ENCODE measurements around the gene LAMTOR1.

Gene LAMTOR1

DNA sequence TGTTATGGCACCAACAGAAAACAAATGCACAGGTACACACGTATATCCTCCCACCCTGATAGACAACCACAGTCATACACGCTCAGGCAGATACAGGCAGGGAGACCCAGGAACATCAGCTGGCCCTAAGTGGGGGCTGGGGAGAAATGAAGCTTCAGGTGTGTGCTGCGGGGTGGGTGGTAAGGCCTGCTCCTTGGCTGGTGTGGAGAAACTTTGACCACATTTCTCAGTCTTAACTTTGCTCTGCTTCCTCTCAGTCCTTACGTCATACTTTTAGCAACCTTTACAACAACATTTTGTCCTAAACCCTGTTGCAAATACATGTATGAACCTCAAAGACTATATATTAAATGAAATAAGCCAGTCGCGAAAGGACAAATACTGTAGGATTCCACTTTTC is 16.1 kb upstream of the LAMTOR1 start:
- no peak for DNase-seq (ENCODE audit: low read depth in 3 of 3)

DNA sequence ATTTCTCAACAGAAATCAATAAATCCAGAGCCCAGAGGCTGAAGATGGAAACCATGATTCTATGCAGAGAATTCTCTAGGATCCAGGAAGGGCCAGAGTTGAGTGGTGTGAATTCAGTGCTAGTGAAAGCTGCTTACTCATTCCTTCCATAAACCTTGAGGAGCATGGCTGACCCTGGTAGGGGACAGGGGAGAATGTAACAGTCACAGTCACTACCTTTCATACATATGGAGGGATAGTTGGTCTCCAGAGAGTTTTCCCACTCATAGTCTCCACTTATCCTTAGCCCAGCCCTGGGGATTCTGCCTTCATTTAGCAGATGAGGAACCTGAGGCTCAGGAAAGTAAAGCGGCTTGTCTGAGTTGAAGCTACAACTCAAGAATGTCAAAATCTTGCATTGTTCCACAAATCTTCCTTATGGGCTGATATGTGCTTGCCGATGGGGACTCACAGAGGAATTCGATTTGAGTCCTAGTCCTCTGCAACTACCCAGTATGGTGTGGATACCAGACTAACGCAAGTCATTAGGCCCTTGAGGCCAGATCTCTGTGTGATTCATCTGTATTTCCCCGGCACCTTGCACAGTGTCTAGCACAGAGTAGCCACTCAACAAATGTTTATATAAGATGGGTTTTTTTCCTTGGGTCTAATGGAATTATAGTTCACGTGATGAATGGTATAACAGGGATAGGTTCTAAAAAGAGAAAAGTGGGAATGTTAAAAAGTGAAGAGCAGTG is 13.1 kb upstream of the LAMTOR1 start:
- no peak for DNase-seq (ENCODE audit: low read depth in 3 of 3)

- no peak for DNase-seq (ENCODE audit: low read depth in 3 of 3)
Measured at GRCh38 chr11:72114570-72114969, 11.5 kb upstream of the LAMTOR1 start.

DNA sequence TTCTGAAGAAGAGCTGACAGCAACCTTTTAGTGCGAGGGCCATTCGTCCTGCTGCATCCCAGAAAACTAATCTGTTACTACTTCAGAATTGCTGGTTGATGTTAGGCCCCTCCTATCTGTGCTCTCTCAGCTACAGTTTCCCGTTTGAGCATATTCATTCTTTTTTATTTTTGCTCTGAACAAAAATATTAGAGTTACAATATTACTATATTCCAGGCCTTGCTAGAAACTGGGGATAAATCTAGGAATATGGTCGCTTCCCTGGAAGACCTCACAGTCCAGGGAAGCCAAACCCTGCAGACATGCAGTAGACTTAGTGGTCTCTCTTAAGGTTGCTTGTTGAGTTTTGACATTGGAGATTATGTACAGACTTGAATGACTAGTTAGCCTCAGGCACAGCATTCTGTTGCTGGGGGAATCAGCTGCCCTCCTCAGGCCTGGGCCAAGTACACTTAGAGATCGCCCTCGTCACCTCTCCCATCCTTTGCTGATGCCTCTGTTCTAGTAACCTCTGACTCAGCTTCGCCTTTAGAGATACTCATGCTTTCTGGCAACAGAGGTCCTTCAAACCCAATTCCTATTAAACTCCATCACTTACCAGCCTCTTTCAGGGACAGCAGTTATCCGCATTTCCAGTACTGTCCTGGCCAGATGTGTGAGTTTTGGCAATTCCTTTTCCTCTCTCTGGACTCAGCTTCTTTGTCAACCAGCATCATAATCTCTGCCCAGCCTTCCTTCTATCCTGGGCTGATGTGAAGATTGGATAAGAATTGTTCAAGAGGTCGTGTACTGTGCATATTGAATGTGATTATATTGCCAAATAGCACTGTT is 10.1 kb upstream of the LAMTOR1 start:
- DNase-seq (ENCODE audit: low read depth in 3 of 3): no peak

- peak; percentile 99 to 100 (median 99) for DNase-seq (ENCODE audit: low read depth in 3 of 3)
Measured at GRCh38 chr11:72112143-72112977, 9.3 kb upstream of the LAMTOR1 start, which contains the start of gene ANAPC15. TSS of gene ANAPC15 (minus strand) at chr11:72112695. CDS start at chr11:72111276, 1,419 bp downstream.

- DNase-seq (ENCODE audit: low read depth in 3 of 3): no peak
Measured at GRCh38 chr11:72111300-72112142, 8.4 kb upstream of the LAMTOR1 start.

- no peak for DNase-seq (ENCODE audit: low read depth in 3 of 3)
Measured at GRCh38 chr11:72105888-72106287, 2.8 kb upstream of the LAMTOR1 start, which contains the start of gene TOMT. TSS of gene TOMT (plus strand) at chr11:72105924. CDS start at chr11:72105952, 28 bp downstream.

- no peak for DNase-seq (ENCODE audit: low read depth in 3 of 3)
Measured at GRCh38 chr11:72103754-72104167, 664 bp upstream of the LAMTOR1 start.

DNA sequence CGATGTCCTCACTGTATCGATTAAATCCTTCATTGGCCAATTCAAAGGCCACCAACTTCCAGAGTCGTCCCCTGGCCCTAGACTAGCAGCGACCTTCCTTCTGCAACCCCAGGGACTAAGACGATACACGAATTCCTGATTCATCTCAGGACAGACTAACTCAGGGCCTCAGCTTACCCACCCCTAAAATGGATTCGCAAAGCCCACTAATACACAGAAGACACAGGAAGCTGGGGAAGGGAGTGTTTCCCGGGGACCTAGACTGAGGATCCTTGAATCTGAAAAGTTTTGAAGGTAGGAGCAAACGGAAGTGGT is 509 bp downstream of the LAMTOR1 start:
- no peak for DNase-seq (ENCODE audit: low read depth in 3 of 3)

GRCh38 chr11:72102162-72102561 is 935 bp downstream of the LAMTOR1 start:
- DNase-seq (ENCODE audit: low read depth in 3 of 3): no peak

DNA sequence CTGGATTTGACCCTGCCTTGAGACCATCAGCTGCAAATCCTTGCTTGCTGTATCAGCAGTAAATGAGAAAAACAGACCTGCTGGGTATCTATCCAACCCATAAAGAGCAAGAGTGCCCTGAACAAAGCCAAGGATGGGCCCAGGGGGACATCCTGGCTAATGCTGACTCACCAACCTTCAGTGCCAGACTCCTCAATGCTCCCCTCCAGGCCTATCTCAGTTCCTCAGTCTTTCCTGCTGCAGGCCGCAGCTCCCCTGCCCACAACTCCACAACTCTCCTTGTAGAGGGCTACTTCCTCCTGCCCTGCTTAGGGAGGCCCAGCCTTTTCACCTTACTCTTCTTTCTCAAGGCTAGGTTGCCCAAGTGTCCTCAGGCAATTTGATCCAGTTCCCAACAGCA is 2.6 kb downstream of the LAMTOR1 start:
- DNase-seq (ENCODE audit: low read depth in 3 of 3): no peak

GRCh38 chr11:72100009-72100408 is 3.1 kb downstream of the LAMTOR1 start:
- DNase-seq (ENCODE audit: low read depth in 3 of 3): no peak

DNA sequence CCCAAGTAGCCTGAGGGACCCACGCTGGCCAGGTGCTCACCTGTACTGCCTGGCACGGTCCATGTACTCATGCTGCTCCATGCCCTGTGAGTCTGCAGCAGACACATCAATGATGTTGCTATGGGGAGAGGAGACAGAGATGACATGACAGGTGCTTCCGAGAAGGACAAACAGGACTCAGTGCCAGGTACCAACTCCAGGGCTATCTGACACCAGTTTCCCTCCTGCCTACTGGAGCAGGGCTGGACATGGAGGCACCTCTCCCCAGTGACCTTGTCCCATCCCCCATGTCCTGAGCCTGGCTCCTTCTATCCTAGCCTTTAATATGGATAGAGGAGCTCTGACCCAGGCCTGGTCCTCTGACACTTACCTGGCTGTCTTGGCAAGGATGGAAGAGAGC is 4.4 kb downstream of the LAMTOR1 start:
- DNase-seq (ENCODE audit: low read depth in 3 of 3): no peak

GRCh38 chr11:72091292-72091691 is 11.8 kb downstream of the LAMTOR1 start:
- DNase-seq (ENCODE audit: low read depth in 3 of 3): peak in 2 of 3 donors; percentile 38 to 39

- no peak for DNase-seq (ENCODE audit: low read depth in 3 of 3)
Measured at GRCh38 chr11:72088076-72088808, 14.9 kb downstream of the LAMTOR1 start.

- DNase-seq (ENCODE audit: low read depth in 3 of 3): no peak
Measured at GRCh38 chr11:72085621-72086351, 17.3 kb downstream of the LAMTOR1 start.

DNA sequence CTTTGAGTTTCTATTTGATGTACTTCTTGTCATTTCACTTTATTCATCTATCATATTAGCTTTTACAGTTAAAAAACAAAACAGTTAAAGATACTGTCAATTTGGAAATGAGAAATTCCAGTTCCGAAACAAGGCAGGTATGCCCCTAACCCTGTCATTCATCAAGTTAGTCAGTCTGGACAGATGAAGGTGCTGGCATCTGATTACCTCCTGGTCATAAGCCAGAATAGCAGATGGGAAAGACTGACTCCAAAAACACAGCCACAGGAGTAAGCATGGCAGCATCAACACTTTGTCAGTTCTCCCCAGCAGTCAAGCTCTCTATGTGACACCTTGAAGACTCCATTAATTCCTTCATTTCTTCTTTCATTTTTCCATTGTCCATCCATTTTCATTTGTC is 18.1 kb downstream of the LAMTOR1 start:
- no peak for DNase-seq (ENCODE audit: low read depth in 3 of 3)

DNA sequence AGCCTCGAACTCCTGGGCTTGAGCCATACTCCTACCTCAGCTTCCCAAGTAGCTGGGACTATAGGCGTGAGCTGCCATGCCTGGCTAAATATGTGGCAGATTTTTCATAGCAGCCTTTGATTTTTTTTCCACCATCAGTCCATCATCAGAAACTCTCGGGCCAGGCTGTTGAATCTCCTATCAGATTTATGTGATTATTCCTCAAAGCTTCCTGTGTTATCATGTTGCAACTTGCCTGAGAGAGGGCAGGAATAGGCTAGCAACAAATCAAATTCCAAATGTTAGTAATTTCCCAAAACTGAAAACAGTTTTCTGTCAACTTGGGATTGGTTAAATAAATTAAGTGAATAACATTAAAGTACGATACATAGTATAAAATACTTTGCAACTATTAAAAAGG is 19.0 kb downstream of the LAMTOR1 start:
- no peak for DNase-seq (ENCODE audit: low read depth in 3 of 3)

- no peak for DNase-seq (ENCODE audit: low read depth in 3 of 3)
Measured at GRCh38 chr11:72083414-72083813, 19.7 kb downstream of the LAMTOR1 start.
